HepG2 (cell line): Measurements from ENCODE around the gene KCNK6. TPM values are rescaled to one million over a fixed set of nuclear protein-coding genes. Genes with fewer than 3 reads are reported as not detected.

Experiments
- CBX5 ChIP-seq: sonication (generic); formaldehyde crosslinking; IDR thresholded peaks from 2 replicates; pipeline ENCODE4 v1.4.0; 2020; ENCODE audit warnings: missing genetic modification reagents, borderline replicate concordance
- EEA1 ChIP-seq: sonication (generic); formaldehyde crosslinking; IDR thresholded peaks from 2 replicates; pipeline ENCODE4 v1.5.1; 2020; ENCODE audit warnings: mild to moderate bottlenecking, missing genetic modification reagents, borderline replicate concordance
- KDM1A ChIP-seq: IDR thresholded peaks from 2 replicates; pipeline ENCODE4 v1.6.1; 2016; ENCODE audit warnings: missing compliant biosample characterization
- MTF1 ChIP-seq: sonication (generic); formaldehyde crosslinking; IDR thresholded peaks from 2 replicates; pipeline ENCODE4 v1.5.0; 2020; ENCODE audit warnings: missing genetic modification reagents
- NCOA1 ChIP-seq: sonication (generic); formaldehyde crosslinking; IDR thresholded peaks from 2 replicates; pipeline ENCODE4 v1.9.0; 2021; ENCODE audit warnings: missing genetic modification reagents
- NFATC3 ChIP-seq: sonication (generic); formaldehyde crosslinking; IDR thresholded peaks from 2 replicates; pipeline ENCODE4 v1.5.1; 2020; ENCODE audit warnings: mild to moderate bottlenecking, missing genetic modification reagents
- PHF8 ChIP-seq: sonication (generic); formaldehyde crosslinking; IDR thresholded peaks from 2 replicates; pipeline ENCODE4 v1.5.0; 2020; ENCODE audit warnings: missing genetic modification reagents
- REPIN1 ChIP-seq: sonication (generic); formaldehyde crosslinking; IDR thresholded peaks from 2 replicates; pipeline ENCODE4 v1.8.0; 2022; ENCODE audit warnings: missing genetic modification reagents, low read depth, mild to moderate bottlenecking, borderline replicate concordance
- TERF1 ChIP-seq: sonication (generic); formaldehyde crosslinking; IDR thresholded peaks from 2 replicates; pipeline ENCODE4 v1.8.0; 2022; ENCODE audit warnings: mild to moderate bottlenecking, missing genetic modification reagents, moderate library complexity
- ZC3H13 ChIP-seq: sonication (generic); formaldehyde crosslinking; IDR thresholded peaks from 2 replicates; pipeline ENCODE4 v1.8.1; 2023; ENCODE audit warnings: mild to moderate bottlenecking, missing genetic modification reagents, moderate library complexity
- ZMYM2 ChIP-seq: sonication (generic); formaldehyde crosslinking; IDR thresholded peaks from 2 replicates; pipeline ENCODE4 v1.8.0; 2022; ENCODE audit warnings: mild to moderate bottlenecking, missing genetic modification reagents
- ZNF18 ChIP-seq: sonication (generic); formaldehyde crosslinking; IDR thresholded peaks from 2 replicates; pipeline ENCODE4 v1.8.0; 2022; ENCODE audit warnings: mild to moderate bottlenecking, missing genetic modification reagents; ENCODE audit not compliant: insufficient replicate concordance
- ZNF225 ChIP-seq: sonication (generic); formaldehyde crosslinking; IDR thresholded peaks from 2 replicates; pipeline ENCODE4 v1.4.0; 2020; ENCODE audit warnings: mild to moderate bottlenecking, missing genetic modification reagents
- ZNF230 ChIP-seq: sonication (generic); formaldehyde crosslinking; IDR thresholded peaks from 2 replicates; pipeline ENCODE4 v1.4.0; 2020; ENCODE audit warnings: mild to moderate bottlenecking, missing genetic modification reagents
- ZNF589 ChIP-seq: sonication (generic); formaldehyde crosslinking; conservative IDR thresholded peaks from 2 replicates; pipeline ENCODE4 v1.8.0; 2022; ENCODE audit warnings: mild to moderate bottlenecking, moderate library complexity, missing genetic modification reagents
- ZNF629 ChIP-seq: sonication (generic); formaldehyde crosslinking; conservative IDR thresholded peaks from 2 replicates; pipeline ENCODE4 v1.5.0; 2020; ENCODE audit warnings: missing genetic modification reagents
- ZNF652 ChIP-seq: IDR thresholded peaks from 2 replicates; pipeline ENCODE4 v1.6.1; 2016; ENCODE audit warnings: low read depth, borderline replicate concordance
- ZSCAN20 ChIP-seq: sonication (generic); formaldehyde crosslinking; IDR thresholded peaks from 2 replicates; pipeline ENCODE4 v1.4.0; 2020; ENCODE audit warnings: missing genetic modification reagents, mild to moderate bottlenecking, borderline replicate concordance
- ZZZ3 ChIP-seq: sonication (generic); formaldehyde crosslinking; IDR thresholded peaks from 2 replicates; pipeline ENCODE4 v1.4.0; 2020; ENCODE audit warnings: missing genetic modification reagents, mild to moderate bottlenecking, borderline replicate concordance
- polyA plus RNA-seq, 8 experiments: library from polyadenylated mRNA; depleted of rRNA in 3 of 8; stranded (reverse) in 7 of 8; unstranded in 1 of 8; fragments of >200 nt; fragmentation: Illumina TruSeq in 4 of 8; extraction: Trizol in 4 of 8; gene quantifications; 2 replicates each; pipeline versions ENCODE4 v1.2.1 to v1.2.3, GENCODE V29; 2011 to 2016; ENCODE audit warnings: low read depth in 4 of 8, missing spikeins in 1 of 8, mixed read lengths in 1 of 8; ENCODE audit not compliant: insufficient read depth in 1 of 8
- total RNA-seq, 5 experiments: library from RNA; depleted of rRNA; stranded (reverse); fragments of >200 nt; fragmentation: Illumina TruSeq; extraction: Trizol; gene quantifications; 2 replicates each; pipeline ENCODE4 v1.2.3, GENCODE V29; 2016; ENCODE audit warnings: low read depth in 1 of 5
- TF ChIP-seq, protein P1 (sequence below): sonication (generic); formaldehyde crosslinking; IDR thresholded peaks from 2 replicates; pipeline ENCODE4 v1.9.0; 2022; ENCODE audit warnings: low read depth, missing genetic modification reagents
- TF ChIP-seq, protein P2 (sequence below): sonication (generic); formaldehyde crosslinking; IDR thresholded peaks from 2 replicates; pipeline ENCODE4 v1.5.1; 2020; ENCODE audit warnings: mild to moderate bottlenecking, missing genetic modification reagents, moderate library complexity

KCNK6 gene
- total and polyA plus RNA-seq, 2 of the 13 experiments (the other 11 are each of a cell fraction or from before 2014, with no cell fraction given): 0.03 TPM; not detected in 1

- TF ChIP-seq ZNF589 (no peak), ZSCAN20 (CRISPR knock-in tag) (peak; percentile 52; the same call in 1 of the 2 replicates), KDM1A (0 out of 2 replicates have a peak, but pooled peaks have one; percentile 49), ZNF629 (CRISPR knock-in tag) (0 out of 2 replicates have a peak, but pooled peaks have one; percentile 18), ZC3H13 (CRISPR knock-in tag) (0 out of 2 replicates have a peak, but pooled peaks have one; percentile 50), NCOA1 (peak; percentile 67; the same call in 1 of the 2 replicates), MTF1 (CRISPR knock-in tag) (no peak), ZNF652 (CRISPR knock-in tag) (no peak), NFATC3 (peak; percentile 93; the same call in 1 of the 2 replicates), ZNF230 (CRISPR knock-in tag) (peak; percentile 94), CBX5 (CRISPR knock-in tag) (no peak), ZMYM2 (CRISPR knock-in tag) (0 out of 2 replicates have a peak, but pooled peaks have one; percentile 21), TERF1 (CRISPR knock-in tag) (no peak), ZNF18 (CRISPR knock-in tag) (peak; percentile 93), PHF8 (CRISPR knock-in tag) (peak; percentile 100), ZNF225 (CRISPR knock-in tag) (peak; percentile 92), ZZZ3 (CRISPR knock-in tag) (no peak; the same call in 1 of the 2 replicates), EEA1 (peak; percentile 85), REPIN1 (no peak)
- TF ChIP-seq, protein P1, sequence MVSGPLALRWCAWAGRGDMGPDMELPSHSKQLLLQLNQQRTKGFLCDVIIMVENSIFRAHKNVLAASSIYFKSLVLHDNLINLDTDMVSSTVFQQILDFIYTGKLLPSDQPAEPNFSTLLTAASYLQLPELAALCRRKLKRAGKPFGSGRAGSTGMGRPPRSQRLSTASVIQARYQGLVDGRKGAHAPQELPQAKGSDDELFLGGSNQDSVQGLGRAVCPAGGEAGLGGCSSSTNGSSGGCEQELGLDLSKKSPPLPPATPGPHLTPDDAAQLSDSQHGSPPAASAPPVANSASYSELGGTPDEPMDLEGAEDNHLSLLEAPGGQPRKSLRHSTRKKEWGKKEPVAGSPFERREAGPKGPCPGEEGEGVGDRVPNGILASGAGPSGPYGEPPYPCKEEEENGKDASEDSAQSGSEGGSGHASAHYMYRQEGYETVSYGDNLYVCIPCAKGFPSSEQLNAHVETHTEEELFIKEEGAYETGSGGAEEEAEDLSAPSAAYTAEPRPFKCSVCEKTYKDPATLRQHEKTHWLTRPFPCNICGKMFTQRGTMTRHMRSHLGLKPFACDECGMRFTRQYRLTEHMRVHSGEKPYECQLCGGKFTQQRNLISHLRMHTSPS (CRISPR knock-in tag): peak; percentile 69; the same call in 1 of the 2 replicates
- TF ChIP-seq, protein P2, sequence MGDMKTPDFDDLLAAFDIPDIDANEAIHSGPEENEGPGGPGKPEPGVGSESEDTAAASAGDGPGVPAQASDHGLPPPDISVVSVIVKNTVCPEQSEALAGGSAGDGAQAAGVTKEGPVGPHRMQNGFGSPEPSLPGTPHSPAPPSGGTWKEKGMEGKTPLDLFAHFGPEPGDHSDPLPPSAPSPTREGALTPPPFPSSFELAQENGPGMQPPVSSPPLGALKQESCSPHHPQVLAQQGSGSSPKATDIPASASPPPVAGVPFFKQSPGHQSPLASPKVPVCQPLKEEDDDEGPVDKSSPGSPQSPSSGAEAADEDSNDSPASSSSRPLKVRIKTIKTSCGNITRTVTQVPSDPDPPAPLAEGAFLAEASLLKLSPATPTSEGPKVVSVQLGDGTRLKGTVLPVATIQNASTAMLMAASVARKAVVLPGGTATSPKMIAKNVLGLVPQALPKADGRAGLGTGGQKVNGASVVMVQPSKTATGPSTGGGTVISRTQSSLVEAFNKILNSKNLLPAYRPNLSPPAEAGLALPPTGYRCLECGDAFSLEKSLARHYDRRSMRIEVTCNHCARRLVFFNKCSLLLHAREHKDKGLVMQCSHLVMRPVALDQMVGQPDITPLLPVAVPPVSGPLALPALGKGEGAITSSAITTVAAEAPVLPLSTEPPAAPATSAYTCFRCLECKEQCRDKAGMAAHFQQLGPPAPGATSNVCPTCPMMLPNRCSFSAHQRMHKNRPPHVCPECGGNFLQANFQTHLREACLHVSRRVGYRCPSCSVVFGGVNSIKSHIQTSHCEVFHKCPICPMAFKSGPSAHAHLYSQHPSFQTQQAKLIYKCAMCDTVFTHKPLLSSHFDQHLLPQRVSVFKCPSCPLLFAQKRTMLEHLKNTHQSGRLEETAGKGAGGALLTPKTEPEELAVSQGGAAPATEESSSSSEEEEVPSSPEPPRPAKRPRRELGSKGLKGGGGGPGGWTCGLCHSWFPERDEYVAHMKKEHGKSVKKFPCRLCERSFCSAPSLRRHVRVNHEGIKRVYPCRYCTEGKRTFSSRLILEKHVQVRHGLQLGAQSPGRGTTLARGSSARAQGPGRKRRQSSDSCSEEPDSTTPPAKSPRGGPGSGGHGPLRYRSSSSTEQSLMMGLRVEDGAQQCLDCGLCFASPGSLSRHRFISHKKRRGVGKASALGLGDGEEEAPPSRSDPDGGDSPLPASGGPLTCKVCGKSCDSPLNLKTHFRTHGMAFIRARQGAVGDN (CRISPR knock-in tag): peak; percentile 90
Observed at GRCh38 chr19:38374332-38375097, 54.9 kb downstream of the KCNK6 start, which contains the start of gene PSMD8 (continued).
